Transverse colon (tissue), 4 donors: ENCODE data around the gene BTBD2.

ENCODE experiments used
- EP300 ChIP-seq: sonication (generic); formaldehyde crosslinking; IDR thresholded peaks from one replicate; pipeline ENCODE4 v1.6.1; 2017; ENCODE audit warnings: antibody characterized with exemption, low read depth
- POLR2A ChIP-seq: fragments of 450-650 bp; IDR thresholded peaks from one replicate; pipeline ENCODE4 v1.6.1; 2016; ENCODE audit warnings: antibody characterized with exemption, mild to moderate bottlenecking, moderate library complexity
- POLR2AphosphoS5 ChIP-seq, 3 donors: sonication (generic); formaldehyde crosslinking; IDR thresholded peaks; one replicate each; pipeline ENCODE4 v1.6.1; 2016; ENCODE audit warnings: antibody characterized with exemption in 3 of 3
- TF ChIP-seq, protein P1 (sequence below), 5 experiments: fragments of 200-600 bp in 3 of 5; fragments of 450-650 bp in 2 of 5; sonication (generic) in 3 of 5; IDR thresholded peaks; 1 replicate in 2 of 5; 2 replicates in 3 of 5; pipeline ENCODE4 v1.5.1; 2016 to 2017; ENCODE audit warnings: antibody characterized with exemption in 5 of 5, inconsistent platforms in 3 of 5, mild to moderate bottlenecking in 2 of 5, moderate library complexity in 1 of 5

- no peak for TF ChIP-seq POLR2AphosphoS5 (IDR thresholded peaks at IDR 0.05)
- no peak for TF ChIP-seq POLR2A
- TF ChIP-seq, protein P1, sequence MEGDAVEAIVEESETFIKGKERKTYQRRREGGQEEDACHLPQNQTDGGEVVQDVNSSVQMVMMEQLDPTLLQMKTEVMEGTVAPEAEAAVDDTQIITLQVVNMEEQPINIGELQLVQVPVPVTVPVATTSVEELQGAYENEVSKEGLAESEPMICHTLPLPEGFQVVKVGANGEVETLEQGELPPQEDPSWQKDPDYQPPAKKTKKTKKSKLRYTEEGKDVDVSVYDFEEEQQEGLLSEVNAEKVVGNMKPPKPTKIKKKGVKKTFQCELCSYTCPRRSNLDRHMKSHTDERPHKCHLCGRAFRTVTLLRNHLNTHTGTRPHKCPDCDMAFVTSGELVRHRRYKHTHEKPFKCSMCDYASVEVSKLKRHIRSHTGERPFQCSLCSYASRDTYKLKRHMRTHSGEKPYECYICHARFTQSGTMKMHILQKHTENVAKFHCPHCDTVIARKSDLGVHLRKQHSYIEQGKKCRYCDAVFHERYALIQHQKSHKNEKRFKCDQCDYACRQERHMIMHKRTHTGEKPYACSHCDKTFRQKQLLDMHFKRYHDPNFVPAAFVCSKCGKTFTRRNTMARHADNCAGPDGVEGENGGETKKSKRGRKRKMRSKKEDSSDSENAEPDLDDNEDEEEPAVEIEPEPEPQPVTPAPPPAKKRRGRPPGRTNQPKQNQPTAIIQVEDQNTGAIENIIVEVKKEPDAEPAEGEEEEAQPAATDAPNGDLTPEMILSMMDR (IDR thresholded peaks at IDR 0.05), result no peak
- no peak for TF ChIP-seq EP300
Observed at GRCh38 chr19:1942934-1943555, 72.5 kb downstream of the BTBD2 start.
